ENCODE measurements around the gene PDLIM4.

Gene PDLIM4

DNA sequence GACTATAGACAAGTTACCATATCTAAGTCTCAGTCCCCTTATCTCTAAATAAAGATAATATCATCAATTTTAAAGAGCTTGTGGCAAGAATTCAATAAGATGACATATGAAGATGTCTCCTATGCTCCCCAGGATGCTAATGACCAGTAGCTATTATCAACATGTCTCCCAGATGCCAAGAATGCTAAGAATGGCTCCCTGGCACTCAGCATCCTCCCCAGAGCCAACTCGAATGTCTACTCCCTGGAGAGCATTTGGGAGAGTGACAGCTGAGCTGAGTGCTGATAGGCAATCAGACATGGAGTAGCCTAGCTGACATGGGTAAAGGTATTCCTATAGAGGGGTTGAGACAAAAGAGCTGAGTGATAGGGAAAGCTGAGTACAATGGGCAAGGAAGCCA, 45.7 kb upstream of the PDLIM4 start:
- H3K27ac ChIP-seq (ENCODE audit: low read depth, low read length) = no peak overlapping the region
- H3K79me1 ChIP-seq (ENCODE audit: low read length) = no peaks in the 10 kb centered on the region
- no peaks in the 10 kb centered on the region for H3K79me2 ChIP-seq (ENCODE audit: control insufficient read depth, insufficient read depth, low read length)
- no CpG with 5 or more reads among the region's 1 CpG for WGBS (ENCODE audit: extremely low coverage, insufficient coverage, low lambda C conversion rate)
- H2AK5ac ChIP-seq (ENCODE audit: low read length) = no peak overlapping the region
- no peaks in the 10 kb centered on the region for H3K36me3 ChIP-seq (ENCODE audit: control insufficient read depth, insufficient read depth, low read length)
- no peaks in the 10 kb centered on the region for H3K27me3 ChIP-seq (ENCODE audit: insufficient read depth, low read length, poor library complexity)
- no peak overlapping the region for H3K9ac ChIP-seq (ENCODE audit: low read length)
- H3K18ac ChIP-seq (ENCODE audit: low read length) = no peak overlapping the region
- no peak overlapping the region for H3K4ac ChIP-seq (ENCODE audit: low read depth, low read length)
- no peak overlapping the region for H4K8ac ChIP-seq (ENCODE audit: low read depth, low read length)
- no peak overlapping the region for H2BK5ac ChIP-seq (ENCODE audit: low read length)
- H3K4me1 ChIP-seq (ENCODE audit: control insufficient read depth, low read depth, low read length) = peaks cover 9% of the 10 kb centered on the region
- H3K23ac ChIP-seq (ENCODE audit: low read length) = no peak overlapping the region
- no peak overlapping the region for H3K4me2 ChIP-seq (ENCODE audit: low read length)
- no peak overlapping the region for H2BK120ac ChIP-seq (ENCODE audit: low read depth, low read length)
- no peak overlapping the region for H2BK15ac ChIP-seq (replicated peaks; ENCODE audit: low read depth)
- H4K5ac ChIP-seq (ENCODE audit: low read length) = no peak overlapping the region
- DNase-seq = peak; percentile 93
- no peak overlapping the region for H3K56ac ChIP-seq (ENCODE audit: low read length)
- H3K4me3 ChIP-seq (ENCODE audit: low read length) = no peak overlapping the region

DNA sequence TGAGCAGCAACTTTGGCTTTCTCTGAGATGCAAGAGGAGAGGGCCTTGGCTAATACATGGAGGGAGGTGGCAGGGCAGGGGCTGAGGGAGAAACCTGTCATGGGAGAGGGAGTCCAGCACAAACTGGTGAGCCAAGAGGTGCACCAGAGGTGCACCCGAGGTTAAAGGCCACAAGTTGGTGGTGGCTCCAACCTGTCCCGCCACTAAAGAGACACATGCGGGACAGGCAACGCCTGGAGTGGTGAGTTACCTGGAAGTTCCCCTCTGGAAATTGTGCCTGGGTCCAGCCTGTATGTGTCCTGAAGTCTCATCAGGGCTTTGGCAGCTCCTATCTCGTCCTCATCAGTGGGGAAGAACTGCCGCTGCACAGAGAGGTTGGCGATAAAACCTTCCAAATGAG, 43.8 kb upstream of the PDLIM4 start:
- Histone ChIP-seq H3K18ac (ENCODE audit: low read length) (no peak overlapping the region), H3K56ac (ENCODE audit: low read length) (no peak overlapping the region), H3K27ac (ENCODE audit: low read depth, low read length) (no peak overlapping the region), H2BK5ac (ENCODE audit: low read length) (no peak overlapping the region), H3K4me3 (ENCODE audit: low read length) (no peak overlapping the region), H2AK5ac (ENCODE audit: low read length) (no peak overlapping the region), H3K79me1 (ENCODE audit: low read length) (no peaks in the 10 kb centered on the region), H3K4ac (ENCODE audit: low read depth, low read length) (no peak overlapping the region), H3K4me2 (ENCODE audit: low read length) (no peak overlapping the region), H3K79me2 (ENCODE audit: control insufficient read depth, insufficient read depth, low read length) (no peaks in the 10 kb centered on the region), H4K8ac (ENCODE audit: low read depth, low read length) (no peak overlapping the region), H3K23ac (ENCODE audit: low read length) (no peak overlapping the region), H2BK15ac (replicated peaks; ENCODE audit: low read depth) (no peak overlapping the region), H4K5ac (ENCODE audit: low read length) (no peak overlapping the region), H3K9ac (ENCODE audit: low read length) (no peak overlapping the region), H3K36me3 (ENCODE audit: control insufficient read depth, insufficient read depth, low read length) (no peaks in the 10 kb centered on the region), H3K27me3 (ENCODE audit: insufficient read depth, low read length, poor library complexity) (no peaks in the 10 kb centered on the region), H2BK120ac (ENCODE audit: low read depth, low read length) (no peak overlapping the region), H3K4me1 (ENCODE audit: control insufficient read depth, low read depth, low read length) (peaks cover 9% of the 10 kb centered on the region)
- WGBS (ENCODE audit: extremely low coverage, insufficient coverage, low lambda C conversion rate) = no CpG with 5 or more reads among the region's 7 CpGs
- no peak for DNase-seq

DNA sequence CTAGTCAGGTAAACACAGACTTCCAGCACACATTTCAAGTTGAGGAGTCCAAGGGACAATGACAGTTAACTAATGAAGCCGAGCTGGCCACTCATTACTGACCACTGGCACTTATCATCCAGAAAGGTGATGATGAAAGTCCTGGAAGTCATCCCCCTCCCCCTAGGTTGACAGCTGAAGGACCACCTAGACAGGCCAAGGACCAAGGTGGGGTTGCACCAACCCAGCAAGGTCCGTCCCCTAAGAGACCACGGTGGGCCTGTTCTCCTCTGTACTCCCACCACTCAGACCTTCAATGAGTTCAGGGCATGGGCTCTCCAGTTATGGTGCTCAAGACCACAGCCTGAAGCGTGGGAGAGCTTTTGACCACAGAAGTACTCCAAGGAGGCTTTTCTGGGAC, 43.0 kb upstream of the PDLIM4 start:
- no peak overlapping the region for H4K5ac ChIP-seq (ENCODE audit: low read length)
- H3K79me2 ChIP-seq (ENCODE audit: control insufficient read depth, insufficient read depth, low read length) = no peaks in the 10 kb centered on the region
- no peak overlapping the region for H4K8ac ChIP-seq (ENCODE audit: low read depth, low read length)
- no peak overlapping the region for H2BK5ac ChIP-seq (ENCODE audit: low read length)
- H3K36me3 ChIP-seq (ENCODE audit: control insufficient read depth, insufficient read depth, low read length) = no peaks in the 10 kb centered on the region
- no peak for DNase-seq
- no peak overlapping the region for H3K9ac ChIP-seq (ENCODE audit: low read length)
- H3K4me2 ChIP-seq (ENCODE audit: low read length) = no peak overlapping the region
- no peak overlapping the region for H3K23ac ChIP-seq (ENCODE audit: low read length)
- no peak overlapping the region for H2BK120ac ChIP-seq (ENCODE audit: low read depth, low read length)
- peaks cover 9% of the 10 kb centered on the region for H3K4me1 ChIP-seq (ENCODE audit: control insufficient read depth, low read depth, low read length)
- H3K27me3 ChIP-seq (ENCODE audit: insufficient read depth, low read length, poor library complexity) = no peaks in the 10 kb centered on the region
- H3K18ac ChIP-seq (ENCODE audit: low read length) = no peak overlapping the region
- H2BK15ac ChIP-seq (replicated peaks; ENCODE audit: low read depth) = no peak overlapping the region
- no peak overlapping the region for H3K27ac ChIP-seq (ENCODE audit: low read depth, low read length)
- WGBS (ENCODE audit: extremely low coverage, insufficient coverage, low lambda C conversion rate) = no CpG with 5 or more reads among the region's 4 CpGs
- H3K79me1 ChIP-seq (ENCODE audit: low read length) = no peaks in the 10 kb centered on the region
- H2AK5ac ChIP-seq (ENCODE audit: low read length) = no peak overlapping the region
- H3K56ac ChIP-seq (ENCODE audit: low read length) = no peak overlapping the region
- no peak overlapping the region for H3K4ac ChIP-seq (ENCODE audit: low read depth, low read length)
- H3K4me3 ChIP-seq (ENCODE audit: low read length) = no peak overlapping the region

GRCh38 chr5:132215329-132215728, 42.2 kb upstream of the PDLIM4 start:
- no peak overlapping the region for H2BK15ac ChIP-seq (replicated peaks; ENCODE audit: low read depth)
- no peak overlapping the region for H3K4me2 ChIP-seq (ENCODE audit: low read length)
- no peak overlapping the region for H3K23ac ChIP-seq (ENCODE audit: low read length)
- no peak overlapping the region for H3K4ac ChIP-seq (ENCODE audit: low read depth, low read length)
- peak; percentile 13 for DNase-seq
- no peak overlapping the region for H3K56ac ChIP-seq (ENCODE audit: low read length)
- H3K36me3 ChIP-seq (ENCODE audit: control insufficient read depth, insufficient read depth, low read length) = no peaks in the 10 kb centered on the region
- no peak overlapping the region for H2BK120ac ChIP-seq (ENCODE audit: low read depth, low read length)
- H3K4me1 ChIP-seq (ENCODE audit: control insufficient read depth, low read depth, low read length) = peaks cover 9% of the 10 kb centered on the region
- H3K79me1 ChIP-seq (ENCODE audit: low read length) = no peaks in the 10 kb centered on the region
- H3K18ac ChIP-seq (ENCODE audit: low read length) = no peak overlapping the region
- no peak overlapping the region for H2BK5ac ChIP-seq (ENCODE audit: low read length)
- H3K27ac ChIP-seq (ENCODE audit: low read depth, low read length) = no peak overlapping the region
- H3K27me3 ChIP-seq (ENCODE audit: insufficient read depth, low read length, poor library complexity) = no peaks in the 10 kb centered on the region
- H3K79me2 ChIP-seq (ENCODE audit: control insufficient read depth, insufficient read depth, low read length) = no peaks in the 10 kb centered on the region
- H4K5ac ChIP-seq (ENCODE audit: low read length) = no peak overlapping the region
- no peak overlapping the region for H3K4me3 ChIP-seq (ENCODE audit: low read length)
- H4K8ac ChIP-seq (ENCODE audit: low read depth, low read length) = no peak overlapping the region
- H3K9ac ChIP-seq (ENCODE audit: low read length) = no peak overlapping the region
- H2AK5ac ChIP-seq (ENCODE audit: low read length) = no peak overlapping the region
- WGBS (ENCODE audit: extremely low coverage, insufficient coverage, low lambda C conversion rate) = no CpG with 5 or more reads among the region's 5 CpGs

DNA sequence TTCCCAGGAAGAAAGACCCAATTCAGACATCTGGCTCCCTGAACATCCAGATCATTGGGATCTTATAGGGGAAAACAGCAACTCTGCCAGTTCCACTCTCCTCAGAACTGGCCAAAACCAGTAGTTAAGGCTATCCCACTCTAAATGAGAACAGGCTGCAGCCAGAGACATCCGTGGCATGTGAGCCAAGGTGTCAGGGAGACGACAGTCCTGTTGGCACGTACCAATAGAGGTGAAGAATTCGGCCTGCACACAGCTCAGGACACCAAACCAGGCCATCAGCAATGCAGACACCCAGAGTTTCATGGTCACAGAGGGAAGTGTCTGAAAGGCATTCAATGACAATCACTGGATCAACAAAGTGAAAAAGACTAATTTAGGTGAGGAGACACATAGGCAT, 39.2 kb upstream of the PDLIM4 start:
- no peak overlapping the region for H2AK5ac ChIP-seq (ENCODE audit: low read length)
- H3K18ac ChIP-seq (ENCODE audit: low read length) = no peak overlapping the region
- no peak overlapping the region for H4K5ac ChIP-seq (ENCODE audit: low read length)
- no peak overlapping the region for H2BK15ac ChIP-seq (replicated peaks; ENCODE audit: low read depth)
- no peak overlapping the region for H3K4me2 ChIP-seq (ENCODE audit: low read length)
- WGBS (ENCODE audit: extremely low coverage, insufficient coverage, low lambda C conversion rate) = no CpG with 5 or more reads among the region's 4 CpGs
- H3K4me3 ChIP-seq (ENCODE audit: low read length) = no peak overlapping the region
- H3K23ac ChIP-seq (ENCODE audit: low read length) = no peak overlapping the region
- H3K56ac ChIP-seq (ENCODE audit: low read length) = no peak overlapping the region
- no peak overlapping the region for H3K9ac ChIP-seq (ENCODE audit: low read length)
- no peaks in the 10 kb centered on the region for H3K79me2 ChIP-seq (ENCODE audit: control insufficient read depth, insufficient read depth, low read length)
- DNase-seq = no peak
- no peak overlapping the region for H2BK120ac ChIP-seq (ENCODE audit: low read depth, low read length)
- H3K36me3 ChIP-seq (ENCODE audit: control insufficient read depth, insufficient read depth, low read length) = no peaks in the 10 kb centered on the region
- no peaks in the 10 kb centered on the region for H3K4me1 ChIP-seq (ENCODE audit: control insufficient read depth, low read depth, low read length)
- no peak overlapping the region for H4K8ac ChIP-seq (ENCODE audit: low read depth, low read length)
- H3K4ac ChIP-seq (ENCODE audit: low read depth, low read length) = no peak overlapping the region
- no peak overlapping the region for H2BK5ac ChIP-seq (ENCODE audit: low read length)
- no peaks in the 10 kb centered on the region for H3K79me1 ChIP-seq (ENCODE audit: low read length)
- H3K27me3 ChIP-seq (ENCODE audit: insufficient read depth, low read length, poor library complexity) = no peaks in the 10 kb centered on the region
- no peak overlapping the region for H3K27ac ChIP-seq (ENCODE audit: low read depth, low read length)

- Histone ChIP-seq H2BK120ac (ENCODE audit: low read depth, low read length) (no peak overlapping the region), H3K27me3 (ENCODE audit: insufficient read depth, low read length, poor library complexity) (no peaks in the 10 kb centered on the region), H3K4me3 (ENCODE audit: low read length) (no peak overlapping the region), H2BK15ac (replicated peaks; ENCODE audit: low read depth) (no peak overlapping the region), H3K56ac (ENCODE audit: low read length) (no peak overlapping the region), H3K23ac (ENCODE audit: low read length) (no peak overlapping the region), H3K79me2 (ENCODE audit: control insufficient read depth, insufficient read depth, low read length) (no peaks in the 10 kb centered on the region), H4K8ac (ENCODE audit: low read depth, low read length) (no peak overlapping the region), H2AK5ac (ENCODE audit: low read length) (no peak overlapping the region), H3K36me3 (ENCODE audit: control insufficient read depth, insufficient read depth, low read length) (no peaks in the 10 kb centered on the region), H3K4me1 (ENCODE audit: control insufficient read depth, low read depth, low read length) (no peaks in the 10 kb centered on the region), H4K5ac (ENCODE audit: low read length) (no peak overlapping the region), H3K4me2 (ENCODE audit: low read length) (no peak overlapping the region), H2BK5ac (ENCODE audit: low read length) (no peak overlapping the region), H3K18ac (ENCODE audit: low read length) (no peak overlapping the region), H3K4ac (ENCODE audit: low read depth, low read length) (no peak overlapping the region), H3K9ac (ENCODE audit: low read length) (no peak overlapping the region), H3K27ac (ENCODE audit: low read depth, low read length) (no peak overlapping the region), H3K79me1 (ENCODE audit: low read length) (no peaks in the 10 kb centered on the region)
- no CpG with 5 or more reads among the region's 6 CpGs for WGBS (ENCODE audit: extremely low coverage, insufficient coverage, low lambda C conversion rate)
- DNase-seq = no peak
Measured at GRCh38 chr5:132219289-132219970, 38.1 kb upstream of the PDLIM4 start.
